Measurements from ENCODE around the gene TMPRSS11A.

DNA sequence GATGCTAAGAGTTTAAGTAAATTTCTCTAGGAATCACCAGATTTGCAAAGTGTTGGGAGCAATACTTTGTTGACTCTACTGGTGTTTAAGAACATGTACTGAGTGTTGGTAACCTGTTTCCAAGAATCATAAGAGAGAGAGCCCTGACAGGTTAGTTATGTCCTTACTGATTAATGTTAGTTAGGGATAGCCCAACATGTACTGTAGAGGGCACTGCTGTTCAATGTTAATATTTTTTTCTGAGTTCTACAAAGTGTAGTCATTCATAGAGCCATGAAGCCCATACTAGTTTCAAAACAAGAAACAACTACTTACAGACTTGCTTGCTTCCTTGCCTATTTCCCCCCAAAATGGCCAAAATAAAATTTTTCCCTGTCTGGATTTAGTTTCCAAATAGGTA is 91.4 kb downstream of the TMPRSS11A start:
- TF ChIP-seq CEBPB (IDR thresholded peaks at IDR 0.05; ENCODE audit: low read depth, low read length) = no peak
- TF ChIP-seq, protein P1, sequence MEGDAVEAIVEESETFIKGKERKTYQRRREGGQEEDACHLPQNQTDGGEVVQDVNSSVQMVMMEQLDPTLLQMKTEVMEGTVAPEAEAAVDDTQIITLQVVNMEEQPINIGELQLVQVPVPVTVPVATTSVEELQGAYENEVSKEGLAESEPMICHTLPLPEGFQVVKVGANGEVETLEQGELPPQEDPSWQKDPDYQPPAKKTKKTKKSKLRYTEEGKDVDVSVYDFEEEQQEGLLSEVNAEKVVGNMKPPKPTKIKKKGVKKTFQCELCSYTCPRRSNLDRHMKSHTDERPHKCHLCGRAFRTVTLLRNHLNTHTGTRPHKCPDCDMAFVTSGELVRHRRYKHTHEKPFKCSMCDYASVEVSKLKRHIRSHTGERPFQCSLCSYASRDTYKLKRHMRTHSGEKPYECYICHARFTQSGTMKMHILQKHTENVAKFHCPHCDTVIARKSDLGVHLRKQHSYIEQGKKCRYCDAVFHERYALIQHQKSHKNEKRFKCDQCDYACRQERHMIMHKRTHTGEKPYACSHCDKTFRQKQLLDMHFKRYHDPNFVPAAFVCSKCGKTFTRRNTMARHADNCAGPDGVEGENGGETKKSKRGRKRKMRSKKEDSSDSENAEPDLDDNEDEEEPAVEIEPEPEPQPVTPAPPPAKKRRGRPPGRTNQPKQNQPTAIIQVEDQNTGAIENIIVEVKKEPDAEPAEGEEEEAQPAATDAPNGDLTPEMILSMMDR (IDR thresholded peaks at IDR 0.05; ENCODE audit: control extremely low read depth in 1 of 3, insufficient read depth in 1 of 3, low read depth in 1 of 3, low read length in 3 of 3) = peak in 2 of 3 experiments; percentile 30 to 49; a peak in 2 of 4 replicates
- no peak for TF ChIP-seq POLR2A (IDR thresholded peaks at IDR 0.05; ENCODE audit: control extremely low read depth in 1 of 2, low read depth in 2 of 2, low read length in 2 of 2)

All from H1 (cell line).